ENCODE measurements around the gene HOXA7. TPM values are rescaled to one million over a fixed set of nuclear protein-coding genes. Genes with fewer than 3 reads are reported as not detected.

Gene HOXA7
- total RNA-seq, 1 donor, result not detected

- H3K4me3 ChIP-seq (ENCODE audit: low read depth, low read length), result peak overlapping the region; percentile 62
- TF ChIP-seq, protein P1, sequence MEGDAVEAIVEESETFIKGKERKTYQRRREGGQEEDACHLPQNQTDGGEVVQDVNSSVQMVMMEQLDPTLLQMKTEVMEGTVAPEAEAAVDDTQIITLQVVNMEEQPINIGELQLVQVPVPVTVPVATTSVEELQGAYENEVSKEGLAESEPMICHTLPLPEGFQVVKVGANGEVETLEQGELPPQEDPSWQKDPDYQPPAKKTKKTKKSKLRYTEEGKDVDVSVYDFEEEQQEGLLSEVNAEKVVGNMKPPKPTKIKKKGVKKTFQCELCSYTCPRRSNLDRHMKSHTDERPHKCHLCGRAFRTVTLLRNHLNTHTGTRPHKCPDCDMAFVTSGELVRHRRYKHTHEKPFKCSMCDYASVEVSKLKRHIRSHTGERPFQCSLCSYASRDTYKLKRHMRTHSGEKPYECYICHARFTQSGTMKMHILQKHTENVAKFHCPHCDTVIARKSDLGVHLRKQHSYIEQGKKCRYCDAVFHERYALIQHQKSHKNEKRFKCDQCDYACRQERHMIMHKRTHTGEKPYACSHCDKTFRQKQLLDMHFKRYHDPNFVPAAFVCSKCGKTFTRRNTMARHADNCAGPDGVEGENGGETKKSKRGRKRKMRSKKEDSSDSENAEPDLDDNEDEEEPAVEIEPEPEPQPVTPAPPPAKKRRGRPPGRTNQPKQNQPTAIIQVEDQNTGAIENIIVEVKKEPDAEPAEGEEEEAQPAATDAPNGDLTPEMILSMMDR (IDR thresholded peaks at IDR 0.05; ENCODE audit: insufficient read depth, low read length), result no peak
- no peak for DNase-seq (ENCODE audit: low read depth)
These were observed 14.4 kb downstream of the HOXA7 start for GRCh38 chr7:27141923-27142579.

DNA sequence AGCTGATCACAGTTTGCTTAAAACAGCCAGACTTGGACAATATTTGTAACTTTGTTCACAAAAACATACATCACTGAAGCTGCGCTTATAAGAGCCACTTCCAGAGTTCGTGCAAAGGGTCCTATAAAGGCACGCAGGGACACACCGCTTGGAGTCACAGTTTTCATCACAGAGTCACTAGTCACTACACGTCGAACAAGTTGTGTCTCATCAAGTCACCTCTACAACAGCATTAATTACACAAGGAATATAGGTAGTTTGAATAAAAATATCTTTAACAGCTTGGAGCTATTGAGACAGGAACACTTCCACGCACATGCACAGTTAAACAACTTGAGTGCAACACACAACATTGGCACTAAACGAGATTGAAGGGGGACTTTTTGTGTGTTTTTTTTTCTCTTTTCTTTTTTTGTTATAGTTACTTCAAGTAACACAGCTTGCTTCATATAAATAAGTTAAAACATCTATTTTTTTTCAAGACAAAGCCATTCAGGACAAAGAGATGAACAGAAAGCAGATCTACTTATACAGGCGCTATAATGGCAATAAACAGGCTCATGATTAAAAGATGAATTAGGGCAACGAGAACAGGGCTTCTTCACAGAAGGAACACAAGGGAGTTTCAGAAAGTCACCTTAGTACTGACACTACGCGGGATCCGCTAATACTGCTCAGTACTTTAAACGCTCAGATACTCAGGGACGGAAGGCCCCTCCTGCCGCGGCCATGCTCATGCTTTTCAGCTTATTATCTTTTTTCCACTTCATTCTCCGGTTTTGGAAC is 15.1 kb downstream of the HOXA7 start:
- DNase-seq (ENCODE audit: low read depth), result no peak
- H3K4me3 ChIP-seq (ENCODE audit: low read depth, low read length), result no peak overlapping the region
- TF ChIP-seq, protein P1 (IDR thresholded peaks at IDR 0.05; ENCODE audit: insufficient read depth, low read length), result no peak

GRCh38 chr7:27140126-27140857 is 16.2 kb downstream of the HOXA7 start:
- no peak overlapping the region for H3K4me3 ChIP-seq (ENCODE audit: low read depth, low read length)
- DNase-seq (ENCODE audit: low read depth), result no peak
- TF ChIP-seq, protein P1 (IDR thresholded peaks at IDR 0.05; ENCODE audit: insufficient read depth, low read length), result no peak

GRCh38 chr7:27139334-27140125 is 16.9 kb downstream of the HOXA7 start:
- no peak overlapping the region for H3K4me3 ChIP-seq (ENCODE audit: low read depth, low read length)
- TF ChIP-seq, protein P1 (IDR thresholded peaks at IDR 0.05; ENCODE audit: insufficient read depth, low read length), result no peak
- no peak for DNase-seq (ENCODE audit: low read depth)

- H3K4me3 ChIP-seq (ENCODE audit: low read depth, low read length), result no peak overlapping the region
- TF ChIP-seq, protein P1 (IDR thresholded peaks at IDR 0.05; ENCODE audit: insufficient read depth, low read length), result no peak
- DNase-seq (ENCODE audit: low read depth), result no peak
These were observed 17.5 kb downstream of the HOXA7 start for GRCh38 chr7:27138985-27139333.

DNA sequence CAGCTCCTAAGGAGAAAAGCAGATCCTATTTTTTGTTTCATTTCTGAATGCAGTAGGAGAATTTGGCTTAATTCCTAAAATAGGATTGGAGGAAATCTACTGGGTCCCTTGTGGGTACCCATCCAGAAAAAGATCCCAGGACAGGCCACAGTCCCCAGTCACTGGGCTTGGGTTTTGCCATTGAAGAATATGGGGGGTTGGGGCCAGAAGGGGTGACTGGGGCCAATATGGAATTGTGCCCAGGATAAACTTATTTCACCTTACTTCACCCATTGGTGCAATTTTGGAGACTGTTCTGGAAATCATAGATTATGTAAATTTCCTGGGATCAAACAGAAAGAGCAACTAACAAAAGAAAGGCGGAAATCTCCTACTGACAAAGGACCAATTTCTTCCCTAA is 18.0 kb downstream of the HOXA7 start:
- no peak overlapping the region for H3K4me3 ChIP-seq (ENCODE audit: low read depth, low read length)
- DNase-seq (ENCODE audit: low read depth), result no peak
- TF ChIP-seq, protein P1 (IDR thresholded peaks at IDR 0.05; ENCODE audit: insufficient read depth, low read length), result no peak

All from fibroblast of the aortic adventitia (primary cell).